HG03457 (cell line): ENCODE data around the gene RANBP10.
"Not testable (repeated sequence)": the region's sequence is repeated elsewhere in the genome, so short reads cannot be mapped to it uniquely, and the experiment has no call there.

ENCODE experiments used
- ATAC-seq: cut with Tn5 transposase; IDR thresholded peaks from one replicate; pipeline ENCODE4 v1.9.1; 2021; ENCODE audit warnings: moderate number of reproducible peaks; ENCODE audit not compliant: unreplicated experiment

The RANBP10 gene

GRCh38 chr16:67719048-67719777 lies 87.1 kb downstream of the RANBP10 start, which contains the start of gene GFOD2:
TSS of gene GFOD2 (minus strand) at chr16:67719316. CDS start at chr16:67685715, 33,601 bp downstream.
- peak; percentile 70 for ATAC-seq

- no peak for ATAC-seq
These were observed 87.7 kb downstream of the RANBP10 start for GRCh38 chr16:67718668-67719047.

- ATAC-seq = no peak
These were observed 90.3 kb downstream of the RANBP10 start for GRCh38 chr16:67716097-67716496.

GRCh38 chr16:67714522-67714921 lies 91.8 kb downstream of the RANBP10 start:
- no peak for ATAC-seq

- no peak for ATAC-seq
These were observed 92.6 kb downstream of the RANBP10 start for GRCh38 chr16:67713647-67714273.

GRCh38 chr16:67710607-67711006 lies 95.8 kb downstream of the RANBP10 start:
- ATAC-seq = no peak

GRCh38 chr16:67709050-67709449 lies 97.3 kb downstream of the RANBP10 start:
- no peak for ATAC-seq

GRCh38 chr16:67708368-67708771 lies 98.0 kb downstream of the RANBP10 start:
- no peak for ATAC-seq

- no peak for ATAC-seq
These were observed 98.6 kb downstream of the RANBP10 start for GRCh38 chr16:67707790-67708189.

- no peak for ATAC-seq
These were observed 99.2 kb downstream of the RANBP10 start for GRCh38 chr16:67707210-67707609.

GRCh38 chr16:67704110-67704509 lies 102.2 kb downstream of the RANBP10 start:
- ATAC-seq = no peak

- no peak for ATAC-seq
These were observed 102.7 kb downstream of the RANBP10 start for GRCh38 chr16:67703626-67704025.

GRCh38 chr16:67702130-67702529 lies 104.2 kb downstream of the RANBP10 start:
- ATAC-seq = no peak

- ATAC-seq = no peak
These were observed 104.9 kb downstream of the RANBP10 start for GRCh38 chr16:67701420-67701819.

GRCh38 chr16:67699265-67699664 lies 107.1 kb downstream of the RANBP10 start:
- no peak for ATAC-seq

- no peak for ATAC-seq
These were observed 108.8 kb downstream of the RANBP10 start for GRCh38 chr16:67697422-67698185.

- ATAC-seq = no peak
These were observed 111.7 kb downstream of the RANBP10 start for GRCh38 chr16:67694611-67695010.

GRCh38 chr16:67693517-67694285 lies 112.7 kb downstream of the RANBP10 start:
- not testable (repeated sequence) for ATAC-seq

- no peak for ATAC-seq
These were observed 120.8 kb downstream of the RANBP10 start for GRCh38 chr16:67685388-67686112.

GRCh38 chr16:67683767-67684166 lies 122.6 kb downstream of the RANBP10 start:
- no peak for ATAC-seq
